GM21381 (cell line): ENCODE results near the gene C11orf65.

Experiments
- ATAC-seq: cut with Tn5 transposase; IDR thresholded peaks from one replicate; pipeline ENCODE4 v1.9.1; 2021; ENCODE audit warnings: mild to moderate bottlenecking, moderate library complexity; ENCODE audit not compliant: unreplicated experiment

C11orf65 gene

GRCh38 chr11:108467091-108467823, at the start of gene C11orf65:
Gene C11orf65 (minus strand): TSS chr11:108467529. CDS start chr11:108461559, 5,970 bp downstream.
- peak; percentile 100 for ATAC-seq

DNA sequence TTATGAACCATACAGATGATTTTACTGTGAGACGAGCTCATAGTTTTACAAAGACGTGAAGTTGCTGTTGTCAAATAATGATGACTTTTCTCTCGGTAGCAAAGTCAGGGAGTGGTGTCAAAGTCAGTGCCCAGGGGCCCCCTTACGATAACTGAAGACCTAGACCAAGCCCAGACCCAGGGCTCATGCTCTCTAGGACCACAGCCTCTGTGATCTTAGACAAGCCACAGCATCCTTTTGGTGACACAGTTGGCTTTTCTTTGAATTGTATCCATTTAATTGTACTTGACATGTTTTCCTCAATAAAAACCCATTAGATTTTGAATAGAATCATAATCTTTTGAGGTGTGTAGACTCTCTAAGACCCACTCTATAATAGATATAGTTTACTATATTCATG, 48.8 kb upstream of the C11orf65 start:
- no peak for ATAC-seq

GRCh38 chr11:108512708-108513107, 45.4 kb upstream of the C11orf65 start:
- ATAC-seq, result no peak

- ATAC-seq, result no peak
Measured at GRCh38 chr11:108511851-108512474, 44.6 kb upstream of the C11orf65 start.

- no peak for ATAC-seq
Measured at GRCh38 chr11:108508653-108509593, 41.6 kb upstream of the C11orf65 start.

DNA sequence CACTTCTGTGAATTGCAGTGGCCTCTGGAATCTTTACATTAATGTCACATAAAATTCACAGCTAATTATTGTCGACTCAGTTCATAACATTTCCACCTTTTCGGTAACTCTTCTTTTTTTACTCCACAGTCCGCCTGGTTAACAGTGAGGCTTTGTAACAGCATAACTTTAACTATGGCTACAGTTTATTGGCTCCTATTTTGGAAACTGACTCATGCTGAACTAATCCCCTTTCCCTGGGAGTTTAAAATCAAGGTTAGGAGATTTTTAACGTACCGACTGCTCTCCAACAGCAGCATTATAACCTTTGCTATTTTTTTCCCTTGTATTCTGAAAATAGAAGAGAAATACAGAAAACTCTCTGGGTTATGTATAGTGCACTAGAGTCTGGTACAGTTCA, 34.1 kb upstream of the C11orf65 start:
- ATAC-seq, result no peak

DNA sequence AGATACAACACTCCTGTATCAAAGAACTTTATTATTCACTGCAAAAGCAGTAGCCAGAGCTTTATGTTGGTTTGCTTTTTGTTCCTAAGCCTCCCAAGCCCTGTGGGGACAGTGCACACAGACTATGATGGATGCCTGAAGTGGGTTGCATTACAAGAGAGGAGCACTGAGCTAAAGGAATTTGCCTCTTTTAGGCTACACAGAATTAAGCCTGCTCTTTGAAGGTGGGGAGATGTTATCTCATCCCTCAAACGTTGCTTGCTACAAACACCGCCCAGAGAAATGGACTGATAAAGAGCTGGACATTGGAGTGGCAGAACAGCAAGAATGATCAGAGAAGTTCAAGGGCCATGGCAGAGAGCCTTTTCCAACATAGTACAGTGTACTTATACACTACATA, 33.4 kb upstream of the C11orf65 start:
- ATAC-seq, result no peak

- no peak for ATAC-seq
Measured at GRCh38 chr11:108500169-108500568, 32.8 kb upstream of the C11orf65 start.

DNA sequence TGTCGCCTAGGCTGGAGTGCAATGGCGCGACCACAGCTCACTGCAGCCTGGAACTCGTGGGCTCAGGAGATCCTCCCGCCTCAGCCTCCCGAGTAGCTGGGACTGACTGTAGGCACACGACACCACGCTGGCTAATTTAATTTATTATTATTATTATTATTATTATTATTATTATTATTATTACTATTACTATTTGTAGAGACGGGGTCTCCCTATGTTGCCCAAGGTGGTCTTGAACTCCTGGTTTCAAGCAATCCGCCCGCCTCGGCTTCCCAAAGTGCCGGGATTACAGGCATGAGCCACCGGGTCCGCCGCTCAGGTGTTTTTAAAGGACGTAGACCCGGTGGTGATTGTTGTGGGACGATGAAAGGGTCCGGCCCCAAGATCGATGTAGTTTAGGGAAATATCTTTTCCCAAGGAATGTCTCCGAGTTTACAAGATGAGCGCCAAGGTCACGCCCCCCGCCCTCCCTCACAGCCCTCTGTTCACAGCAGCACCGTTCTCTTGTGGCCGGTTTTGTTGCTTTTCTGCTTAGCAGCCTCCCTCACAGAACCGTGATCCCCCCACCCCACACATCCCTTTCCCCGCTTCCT, 31.6 kb upstream of the C11orf65 start:
- no peak for ATAC-seq

- peak; percentile 61 for ATAC-seq
Measured at GRCh38 chr11:108498046-108498815, 30.9 kb upstream of the C11orf65 start, which contains the start of gene POGLUT3. Gene POGLUT3 (minus strand): TSS chr11:108498384. CDS start chr11:108498366, 18 bp downstream.

DNA sequence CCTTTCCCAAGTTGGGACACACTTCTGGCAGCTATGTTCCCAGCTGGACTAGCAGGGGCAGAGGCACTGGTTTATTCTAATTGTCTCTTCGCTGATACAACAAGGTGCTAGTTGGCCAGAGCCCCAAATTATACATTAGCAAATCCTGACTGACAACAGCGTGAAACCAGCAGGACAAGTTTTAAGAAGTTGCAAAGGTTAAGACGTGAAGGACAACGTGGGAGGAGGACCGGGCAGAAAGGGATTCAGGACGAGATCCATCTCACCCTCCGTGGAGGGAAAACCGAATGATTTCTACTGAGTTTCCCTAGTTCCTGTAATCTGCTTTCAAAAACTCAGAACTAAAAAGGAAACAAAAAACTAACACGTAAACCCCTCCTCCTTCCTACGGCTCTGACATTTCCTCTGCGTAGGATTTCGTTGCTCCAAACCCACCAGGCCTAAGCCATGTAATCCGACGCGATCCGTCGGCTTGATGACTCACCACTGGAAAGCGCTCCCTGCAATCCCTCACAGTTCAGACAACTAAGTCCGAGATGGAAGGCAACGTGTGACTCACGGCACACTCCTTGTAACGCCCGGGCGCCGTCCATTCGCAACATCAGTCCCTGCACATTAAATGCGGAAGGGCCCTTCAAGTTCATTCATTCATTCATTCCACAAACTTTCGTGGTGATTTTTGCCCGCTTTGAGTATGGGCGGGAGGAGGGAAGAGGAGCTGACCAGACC, 30.2 kb upstream of the C11orf65 start:
- ATAC-seq, result peak; percentile 47

DNA sequence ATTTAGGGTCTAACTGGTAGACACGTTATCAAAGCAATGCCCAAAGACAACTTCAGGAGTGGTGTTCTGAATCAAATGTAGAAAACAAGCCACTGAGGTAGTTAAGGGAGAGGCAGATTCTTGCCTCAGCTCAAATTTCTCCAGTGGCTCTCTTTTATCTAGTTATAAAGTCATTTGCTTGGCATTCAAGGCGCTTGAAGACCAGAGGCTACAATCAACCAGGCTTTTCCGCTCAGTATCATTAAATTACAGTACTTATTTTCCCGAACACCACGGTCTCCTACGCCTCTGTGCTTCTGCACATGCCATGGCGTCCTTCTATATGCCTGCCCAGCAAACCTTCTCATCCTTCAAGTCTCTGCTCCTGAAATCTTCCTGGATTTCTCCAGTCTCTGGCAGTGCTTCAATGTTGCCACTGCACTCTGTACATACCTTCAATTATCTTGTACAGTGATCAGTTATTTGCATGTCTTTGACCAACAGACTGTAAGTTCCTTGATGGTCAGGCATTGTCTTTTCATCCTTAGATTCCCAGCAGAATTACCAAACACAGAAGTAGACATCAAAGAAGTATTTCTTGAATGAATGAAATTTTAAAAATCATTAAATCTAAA, 29.4 kb upstream of the C11orf65 start:
- ATAC-seq, result no peak

GRCh38 chr11:108495326-108495725, 28.0 kb upstream of the C11orf65 start:
- no peak for ATAC-seq

DNA sequence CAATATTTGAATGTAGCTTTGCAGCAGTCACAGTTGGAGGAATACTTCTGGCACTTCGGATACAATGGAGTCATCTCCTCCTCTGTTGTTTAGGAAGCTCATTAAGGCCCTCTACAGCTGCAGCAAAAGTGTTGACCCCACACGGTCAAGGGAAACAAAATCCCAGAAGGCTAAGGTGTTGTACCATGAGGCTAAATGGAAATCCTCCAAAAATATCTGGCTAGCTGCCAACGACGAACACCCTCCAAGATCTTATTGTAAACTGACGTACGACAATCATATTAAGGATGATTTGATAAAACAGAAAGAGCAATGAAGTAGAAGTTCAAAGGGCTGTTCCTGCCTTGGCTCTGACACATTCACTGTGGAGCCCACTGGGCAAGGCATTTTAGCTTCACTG, 26.9 kb upstream of the C11orf65 start:
- no peak for ATAC-seq

DNA sequence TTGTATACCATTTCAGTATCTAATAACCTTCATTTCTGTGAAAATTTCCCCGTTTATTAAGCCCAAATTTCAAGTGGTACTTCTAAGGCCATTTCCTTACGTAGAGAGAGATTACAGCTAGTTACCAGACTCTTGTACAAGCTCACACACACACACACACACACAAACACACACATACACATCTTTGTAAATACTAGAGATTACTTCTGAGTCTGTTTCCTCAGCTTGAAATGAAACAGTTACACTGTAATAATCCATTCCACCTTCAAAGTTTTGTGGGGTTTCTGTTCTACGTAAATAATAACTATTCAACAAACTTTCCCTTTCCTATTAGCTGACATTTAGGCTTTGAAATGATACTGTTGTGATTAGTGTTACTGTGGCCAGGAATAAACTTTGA, 24.6 kb upstream of the C11orf65 start:
- ATAC-seq, result no peak

DNA sequence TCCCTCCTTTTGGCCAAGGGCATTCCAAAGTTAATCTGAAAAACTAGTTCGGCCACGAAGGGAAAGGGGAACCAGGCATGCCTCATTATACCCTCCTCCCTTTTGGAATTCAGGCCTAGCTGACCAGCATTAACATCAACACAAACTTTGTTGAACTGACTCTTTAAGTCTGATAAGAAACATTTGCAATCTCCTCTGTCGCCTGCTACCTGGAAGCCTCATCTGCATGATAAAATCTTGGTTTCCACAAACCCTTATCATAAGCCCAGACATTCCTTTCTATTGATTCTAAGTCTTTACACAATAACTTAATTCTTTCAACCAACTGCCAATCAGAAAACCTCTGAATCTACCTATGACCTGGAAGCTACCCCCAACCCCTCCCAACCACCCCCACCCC, 19.5 kb upstream of the C11orf65 start:
- ATAC-seq, result no peak

- no peak for ATAC-seq
Measured at GRCh38 chr11:108486331-108486730, 19.0 kb upstream of the C11orf65 start.

GRCh38 chr11:108483163-108483562, 15.8 kb upstream of the C11orf65 start:
- no peak for ATAC-seq
